Ovary (tissue), 1 donor: ENCODE results near the gene MED27.

Experiments used
- EP300 ChIP-seq: sonication (generic); formaldehyde crosslinking; IDR thresholded peaks from one replicate; pipeline ENCODE4 v1.6.1; 2017; ENCODE audit warnings: antibody characterized with exemption
- POLR2A ChIP-seq: fragments of 450-650 bp; IDR thresholded peaks from one replicate; pipeline ENCODE4 v1.6.1; 2017; ENCODE audit warnings: antibody characterized with exemption, mild to moderate bottlenecking, moderate library complexity

DNA sequence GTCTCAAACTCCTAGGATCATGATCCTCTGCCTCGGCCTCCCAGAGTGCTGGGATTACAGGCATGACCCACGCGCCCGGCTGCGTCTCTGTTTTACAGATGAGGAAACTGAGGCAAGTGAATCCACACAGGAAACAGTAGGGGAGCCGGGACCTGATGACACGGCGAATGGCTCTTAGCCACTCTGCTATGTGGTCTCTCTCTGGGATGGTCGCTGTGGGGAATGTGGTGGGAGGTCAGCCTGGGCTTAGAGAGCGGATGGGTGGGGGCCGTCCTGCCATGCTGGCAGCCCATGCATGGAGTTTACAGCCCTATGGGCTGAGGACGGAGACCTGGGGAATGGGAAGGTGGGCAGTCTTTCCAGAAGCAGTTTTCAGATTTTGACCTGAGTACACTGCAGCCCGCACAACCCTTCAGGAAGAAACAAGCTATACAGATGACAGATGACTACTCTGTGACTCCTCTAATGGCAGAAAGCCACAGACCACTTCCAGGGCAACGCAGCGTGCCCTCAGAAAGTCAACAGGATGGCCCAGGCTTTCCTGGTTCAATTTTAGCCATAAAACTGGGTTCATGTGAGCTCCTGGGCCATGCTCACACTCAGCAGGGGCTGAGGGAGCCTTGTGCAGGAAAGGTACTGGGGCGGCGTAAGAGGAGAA lies 203.7 kb downstream of the MED27 start:
- no peak for TF ChIP-seq EP300
- no peak for TF ChIP-seq POLR2A
